WERI-Rb-1 (cell line): Measurements from ENCODE around the gene PASK.

Source experiments
- DNase-seq: peaks from one replicate; pipeline ENCODE4 v3.0.0-alpha.2; 2020
- H3K27ac ChIP-seq: fragments of 250-450 bp; sonication (Bioruptor Pico); 2 replicates; pipeline ENCODE4 v1.5.1; 2020; ENCODE audit warnings: mild to moderate bottlenecking, moderate library complexity
- H3K27me3 ChIP-seq: fragments of 250-450 bp; sonication (Bioruptor Pico); 2 replicates; pipeline ENCODE4 v1.5.1; 2021; ENCODE audit warnings: mild to moderate bottlenecking, low read depth, moderate library complexity; ENCODE audit not compliant: insufficient read depth, severe bottlenecking
- H3K36me3 ChIP-seq: fragments of 250-450 bp; sonication (Bioruptor Pico); 2 replicates; pipeline ENCODE4 v1.5.1; 2020; ENCODE audit warnings: mild to moderate bottlenecking, moderate library complexity
- H3K4me3 ChIP-seq: 2 replicates; pipeline ENCODE4 v1.5.1; 2011; ENCODE audit warnings: low read depth, mild to moderate bottlenecking, control low read depth, low read length
- H3K9me3 ChIP-seq: fragments of 250-450 bp; sonication (Bioruptor Pico); 2 replicates; pipeline ENCODE4 v1.5.1; 2021; ENCODE audit warnings: mild to moderate bottlenecking, moderate library complexity; ENCODE audit not compliant: severe bottlenecking
- TF ChIP-seq, protein P1 (sequence below): IDR thresholded peaks from 2 replicates; pipeline ENCODE4 v1.5.1; 2011; ENCODE audit warnings: low read depth, mild to moderate bottlenecking, control low read depth, inconsistent platforms, low read length

Gene PASK

GRCh38 chr2:241067501-241068135, 81.7 kb downstream of the PASK start:
- H3K27me3 ChIP-seq: no peaks in the 10 kb centered on the region
- H3K4me3 ChIP-seq: no peak overlapping the region
- H3K9me3 ChIP-seq: no peaks in the 10 kb centered on the region
- H3K27ac ChIP-seq: no peak overlapping the region
- TF ChIP-seq, protein P1, sequence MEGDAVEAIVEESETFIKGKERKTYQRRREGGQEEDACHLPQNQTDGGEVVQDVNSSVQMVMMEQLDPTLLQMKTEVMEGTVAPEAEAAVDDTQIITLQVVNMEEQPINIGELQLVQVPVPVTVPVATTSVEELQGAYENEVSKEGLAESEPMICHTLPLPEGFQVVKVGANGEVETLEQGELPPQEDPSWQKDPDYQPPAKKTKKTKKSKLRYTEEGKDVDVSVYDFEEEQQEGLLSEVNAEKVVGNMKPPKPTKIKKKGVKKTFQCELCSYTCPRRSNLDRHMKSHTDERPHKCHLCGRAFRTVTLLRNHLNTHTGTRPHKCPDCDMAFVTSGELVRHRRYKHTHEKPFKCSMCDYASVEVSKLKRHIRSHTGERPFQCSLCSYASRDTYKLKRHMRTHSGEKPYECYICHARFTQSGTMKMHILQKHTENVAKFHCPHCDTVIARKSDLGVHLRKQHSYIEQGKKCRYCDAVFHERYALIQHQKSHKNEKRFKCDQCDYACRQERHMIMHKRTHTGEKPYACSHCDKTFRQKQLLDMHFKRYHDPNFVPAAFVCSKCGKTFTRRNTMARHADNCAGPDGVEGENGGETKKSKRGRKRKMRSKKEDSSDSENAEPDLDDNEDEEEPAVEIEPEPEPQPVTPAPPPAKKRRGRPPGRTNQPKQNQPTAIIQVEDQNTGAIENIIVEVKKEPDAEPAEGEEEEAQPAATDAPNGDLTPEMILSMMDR: no peak
- no peak for DNase-seq
- no peaks in the 10 kb centered on the region for H3K36me3 ChIP-seq

GRCh38 chr2:241066893-241067341, 82.4 kb downstream of the PASK start:
- H3K9me3 ChIP-seq: no peaks in the 10 kb centered on the region
- H3K4me3 ChIP-seq: no peak overlapping the region
- TF ChIP-seq, protein P1: no peak
- DNase-seq: no peak
- H3K27ac ChIP-seq: no peak overlapping the region
- no peaks in the 10 kb centered on the region for H3K27me3 ChIP-seq
- no peaks in the 10 kb centered on the region for H3K36me3 ChIP-seq

DNA sequence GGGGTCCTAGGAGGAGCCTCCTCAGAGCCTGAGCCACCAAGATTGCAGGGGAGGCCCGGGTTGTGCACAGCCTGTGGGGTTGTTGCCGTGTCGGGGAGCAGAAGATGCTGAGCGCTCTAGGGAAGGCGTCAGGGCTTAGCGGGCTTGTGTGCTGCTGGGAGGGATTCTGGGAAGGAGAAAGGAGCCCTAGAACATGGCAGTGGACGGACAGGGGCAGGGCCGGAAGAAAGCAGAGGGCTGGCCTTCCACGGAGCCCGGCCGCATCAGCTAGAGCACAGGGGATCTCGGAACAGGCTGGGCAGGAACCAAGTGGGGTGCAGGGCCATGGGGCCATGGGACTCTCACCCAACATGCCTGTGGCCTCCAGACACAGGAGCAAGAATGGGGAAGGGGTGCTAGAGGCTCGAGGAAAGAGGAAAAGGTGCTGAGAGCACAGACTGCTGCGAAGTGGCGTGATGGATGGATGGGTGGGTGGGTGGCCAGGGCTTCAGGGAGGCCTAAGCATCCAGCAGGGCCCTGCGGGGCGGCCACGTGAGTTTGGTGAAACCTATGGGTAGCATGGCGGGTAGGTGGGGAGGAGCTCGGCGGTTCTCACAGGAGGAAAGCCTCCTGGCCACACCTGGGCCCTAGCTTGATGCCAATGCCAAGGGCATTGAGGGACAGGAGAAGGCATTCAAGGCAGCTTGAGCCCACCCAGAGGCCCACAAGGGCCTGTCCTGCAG, 82.9 kb downstream of the PASK start:
- Histone ChIP-seq H3K9me3 (no peaks in the 10 kb centered on the region), H3K36me3 (no peaks in the 10 kb centered on the region), H3K4me3 (no peak overlapping the region), H3K27me3 (no peaks in the 10 kb centered on the region), H3K27ac (no peak overlapping the region)
- no peak for DNase-seq
- TF ChIP-seq, protein P1: no peak

DNA sequence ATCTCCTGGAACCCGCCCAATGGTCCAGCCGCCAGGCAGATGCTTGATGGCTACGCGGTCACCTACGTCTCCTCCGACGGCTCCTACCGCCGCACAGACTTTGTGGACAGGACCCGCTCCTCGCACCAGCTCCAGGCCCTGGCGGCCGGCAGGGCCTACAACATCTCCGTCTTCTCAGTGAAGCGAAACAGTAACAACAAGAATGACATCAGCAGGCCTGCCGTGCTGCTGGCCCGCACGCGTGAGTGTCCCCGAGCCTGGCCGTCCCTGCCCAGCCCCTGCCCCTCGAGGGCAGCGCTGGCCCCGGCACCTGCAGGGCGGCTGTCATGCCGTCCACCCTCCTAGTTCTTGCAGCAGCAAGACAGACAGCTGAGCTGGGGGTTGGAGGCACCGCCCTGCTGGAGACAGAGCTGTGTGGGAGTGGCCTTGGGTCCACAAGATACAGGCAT, 83.9 kb downstream of the PASK start:
- Histone ChIP-seq H3K27me3 (no peaks in the 10 kb centered on the region), H3K27ac (no peak overlapping the region), H3K36me3 (no peaks in the 10 kb centered on the region), H3K4me3 (no peak overlapping the region), H3K9me3 (no peaks in the 10 kb centered on the region)
- DNase-seq: no peak
- TF ChIP-seq, protein P1: no peak

DNA sequence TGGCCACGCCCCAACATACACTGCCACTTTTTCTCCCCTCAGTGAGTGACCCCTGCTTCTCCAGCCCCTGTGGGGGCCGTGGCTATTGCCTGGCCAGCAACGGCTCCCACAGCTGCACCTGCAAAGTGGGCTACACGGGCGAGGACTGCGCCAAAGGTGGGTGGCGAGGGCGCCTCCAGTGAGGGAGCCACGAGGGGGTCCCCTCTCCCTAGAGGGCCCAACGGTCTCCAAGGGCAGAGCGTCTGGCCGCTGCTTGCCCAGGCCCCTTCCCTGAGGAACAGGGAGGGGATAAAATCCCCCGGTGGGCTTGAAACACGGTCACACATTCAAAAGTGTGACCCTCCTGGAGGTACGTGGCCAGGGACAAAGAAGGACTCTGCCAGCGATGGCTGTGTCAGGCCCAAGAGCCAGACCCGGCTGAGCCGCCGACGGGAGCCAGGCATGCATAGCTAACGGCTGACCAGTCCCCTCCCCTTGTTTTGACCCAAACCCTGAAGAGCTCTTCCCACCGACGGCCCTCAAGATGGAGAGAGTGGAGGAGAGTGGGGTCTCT, 84.4 kb downstream of the PASK start:
- DNase-seq: no peak
- H3K4me3 ChIP-seq: no peak overlapping the region
- H3K27ac ChIP-seq: no peak overlapping the region
- TF ChIP-seq, protein P1: no peak
- no peaks in the 10 kb centered on the region for H3K27me3 ChIP-seq
- no peaks in the 10 kb centered on the region for H3K36me3 ChIP-seq
- H3K9me3 ChIP-seq: no peaks in the 10 kb centered on the region
